ENCODE results near the gene CD8A.
"Not testable (repeated sequence)": the region's sequence is repeated elsewhere in the genome, so short reads cannot be mapped to it uniquely, and the experiment has no call there.

Gene CD8A
- 436 to 1,108 (median 901) reads per million in 4 experiments for total RNA-seq

- peak; percentile 64 for DNase-seq
Observed at GRCh38 chr2:86790676-86791572, at the start of gene CD8A. Gene CD8A, minus strand, starts transcription at chr2:86790913. Its CDS starts 88 bp downstream, at chr2:86790825.

GRCh38 chr2:86839871-86840548 is 49.3 kb upstream of the CD8A start:
- not testable (repeated sequence) for DNase-seq

GRCh38 chr2:86839455-86839854 is 48.7 kb upstream of the CD8A start:
- DNase-seq, result not testable (repeated sequence)

GRCh38 chr2:86837714-86838113 is 47.0 kb upstream of the CD8A start:
- not testable (repeated sequence) for DNase-seq

- peak; percentile 57 for DNase-seq
Observed at GRCh38 chr2:86836915-86837695, 46.4 kb upstream of the CD8A start.

- DNase-seq, result not testable (repeated sequence)
Observed at GRCh38 chr2:86835548-86835889, 44.8 kb upstream of the CD8A start.

- DNase-seq, result no peak
Observed at GRCh38 chr2:86833315-86833714, 42.6 kb upstream of the CD8A start.

- DNase-seq, result no peak
Observed at GRCh38 chr2:86832334-86833096, 41.8 kb upstream of the CD8A start.

- DNase-seq, result no peak
Observed at GRCh38 chr2:86831537-86831936, 40.8 kb upstream of the CD8A start.

GRCh38 chr2:86826951-86827350 is 36.2 kb upstream of the CD8A start:
- DNase-seq, result no peak

GRCh38 chr2:86825693-86826381 is 35.1 kb upstream of the CD8A start:
- DNase-seq, result peak; percentile 52

- DNase-seq, result peak; percentile 49
Observed at GRCh38 chr2:86825036-86825692, 34.5 kb upstream of the CD8A start.

GRCh38 chr2:86822668-86823345 is 32.1 kb upstream of the CD8A start:
- no peak for DNase-seq

GRCh38 chr2:86821842-86822241 is 31.1 kb upstream of the CD8A start:
- DNase-seq, result no peak

GRCh38 chr2:86821306-86821705 is 30.6 kb upstream of the CD8A start:
- DNase-seq, result no peak

GRCh38 chr2:86818957-86819356 is 28.2 kb upstream of the CD8A start:
- DNase-seq, result no peak

GRCh38 chr2:86818114-86818801 is 27.5 kb upstream of the CD8A start:
- no peak for DNase-seq

- no peak for DNase-seq
Observed at GRCh38 chr2:86815611-86816010, 24.9 kb upstream of the CD8A start.

- DNase-seq, result peak; percentile 18
Observed at GRCh38 chr2:86809481-86810121, 18.9 kb upstream of the CD8A start.
